ENCODE results near the gene RARRES1.

GRCh38 chr3:158737410-158737809, 5.2 kb upstream of the RARRES1 start:
- TF ChIP-seq CDX4 (CRISPR knock-in tag; IDR thresholded peaks at IDR 0.05; ENCODE audit: borderline replicate concordance) (no peak), CTCF (IDR thresholded peaks at IDR 0.05) (no peak), MAX (CRISPR knock-in tag; IDR thresholded peaks at IDR 0.05) (no peak), CREB1 (CRISPR knock-in tag; IDR thresholded peaks at IDR 0.05) (no peak), NR1H2 (CRISPR knock-in tag; IDR thresholded peaks at IDR 0.05) (no peak), E2F1 (CRISPR knock-in tag; IDR thresholded peaks at IDR 0.05) (no peak), NFYB (CRISPR knock-in tag; conservative IDR thresholded peaks at IDR 0.05; ENCODE audit: low read depth) (no peak), SP1 (CRISPR knock-in tag; conservative IDR thresholded peaks at IDR 0.05) (no peak), ZNF121 (CRISPR knock-in tag; IDR thresholded peaks at IDR 0.05) (no peak)
